Measurements from ENCODE around the gene TOR4A. TPM values are rescaled to one million over a fixed set of nuclear protein-coding genes. Genes with fewer than 3 reads are reported as not detected.

Gene TOR4A
- total and polyA plus RNA-seq, 9 of the 15 experiments (the other 6 are each of a cell fraction or from before 2014, with no cell fraction given), result 3.9 to 49.2 (median 8.8) TPM

- no peak for TF ChIP-seq ZBTB40 (IDR thresholded peaks at IDR 0.05)
- no peak for TF ChIP-seq ZBTB40 (CRISPR knock-in tag; IDR thresholded peaks at IDR 0.05)
- no peak for TF ChIP-seq FOXM1 (IDR thresholded peaks at IDR 0.05; ENCODE audit: low read depth)
- TF ChIP-seq FOXM1 (CRISPR knock-in tag; IDR thresholded peaks at IDR 0.05; ENCODE audit: low read depth), result no peak
- TF ChIP-seq IFI16 (CRISPR knock-in tag; IDR thresholded peaks at IDR 0.05), result no peak
- TF ChIP-seq ZNF354B (CRISPR knock-in tag; IDR thresholded peaks at IDR 0.05), result no peak
- TF ChIP-seq HBP1 (CRISPR knock-in tag; IDR thresholded peaks at IDR 0.05), result no peak
- TF ChIP-seq ZNF75A (CRISPR knock-in tag; IDR thresholded peaks at IDR 0.05), result no peak
- TF ChIP-seq KHSRP (IDR thresholded peaks at IDR 0.05), result no peak
- TF ChIP-seq ZNF445 (CRISPR knock-in tag; IDR thresholded peaks at IDR 0.05; ENCODE audit: low read depth), result no peak
- TF ChIP-seq DIDO1 (tag; IDR thresholded peaks at IDR 0.05; ENCODE audit: low read depth), result no peak
- TF ChIP-seq COPS2 (conservative IDR thresholded peaks at IDR 0.05), result no peak
- no peak for TF ChIP-seq HSF4 (CRISPR knock-in tag; IDR thresholded peaks at IDR 0.05; ENCODE audit: borderline replicate concordance)
- TF ChIP-seq TFAP4 (CRISPR knock-in tag; IDR thresholded peaks at IDR 0.05; ENCODE audit: borderline replicate concordance), result 0 out of 2 replicates have a peak, but pooled peaks have one; percentile 11
- no peak for TF ChIP-seq SIN3A (IDR thresholded peaks at IDR 0.05; ENCODE audit: borderline replicate concordance in 2 of 2, control insufficient read depth in 1 of 2, low read depth in 2 of 2, low read length in 2 of 2)
- no peak for TF ChIP-seq ETV6 (IDR thresholded peaks at IDR 0.05; ENCODE audit: borderline replicate concordance in 1 of 2, low read depth in 2 of 2, low read length in 1 of 2)
- no peak for TF ChIP-seq ETV6 (CRISPR knock-in tag; IDR thresholded peaks at IDR 0.05; ENCODE audit: borderline replicate concordance)
Observed at GRCh38 chr9:137242269-137243203, 35.0 kb upstream of the TOR4A start (continued).
